ENCODE results near the gene FAT4. TPM values are rescaled to one million over a fixed set of nuclear protein-coding genes. Genes with fewer than 3 reads are reported as not detected.

Gene FAT4, protein sequence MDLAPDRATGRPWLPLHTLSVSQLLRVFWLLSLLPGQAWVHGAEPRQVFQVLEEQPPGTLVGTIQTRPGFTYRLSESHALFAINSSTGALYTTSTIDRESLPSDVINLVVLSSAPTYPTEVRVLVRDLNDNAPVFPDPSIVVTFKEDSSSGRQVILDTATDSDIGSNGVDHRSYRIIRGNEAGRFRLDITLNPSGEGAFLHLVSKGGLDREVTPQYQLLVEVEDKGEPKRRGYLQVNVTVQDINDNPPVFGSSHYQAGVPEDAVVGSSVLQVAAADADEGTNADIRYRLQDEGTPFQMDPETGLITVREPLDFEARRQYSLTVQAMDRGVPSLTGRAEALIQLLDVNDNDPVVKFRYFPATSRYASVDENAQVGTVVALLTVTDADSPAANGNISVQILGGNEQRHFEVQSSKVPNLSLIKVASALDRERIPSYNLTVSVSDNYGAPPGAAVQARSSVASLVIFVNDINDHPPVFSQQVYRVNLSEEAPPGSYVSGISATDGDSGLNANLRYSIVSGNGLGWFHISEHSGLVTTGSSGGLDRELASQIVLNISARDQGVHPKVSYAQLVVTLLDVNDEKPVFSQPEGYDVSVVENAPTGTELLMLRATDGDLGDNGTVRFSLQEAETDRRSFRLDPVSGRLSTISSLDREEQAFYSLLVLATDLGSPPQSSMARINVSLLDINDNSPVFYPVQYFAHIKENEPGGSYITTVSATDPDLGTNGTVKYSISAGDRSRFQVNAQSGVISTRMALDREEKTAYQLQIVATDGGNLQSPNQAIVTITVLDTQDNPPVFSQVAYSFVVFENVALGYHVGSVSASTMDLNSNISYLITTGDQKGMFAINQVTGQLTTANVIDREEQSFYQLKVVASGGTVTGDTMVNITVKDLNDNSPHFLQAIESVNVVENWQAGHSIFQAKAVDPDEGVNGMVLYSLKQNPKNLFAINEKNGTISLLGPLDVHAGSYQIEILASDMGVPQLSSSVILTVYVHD (N-terminal part only)
- total RNA-seq = 100 to 1,000 TPM in 1 of 4 donors, 10 to 100 TPM in 3; 12.6 to 112 (median 20.4) TPM

DNA sequence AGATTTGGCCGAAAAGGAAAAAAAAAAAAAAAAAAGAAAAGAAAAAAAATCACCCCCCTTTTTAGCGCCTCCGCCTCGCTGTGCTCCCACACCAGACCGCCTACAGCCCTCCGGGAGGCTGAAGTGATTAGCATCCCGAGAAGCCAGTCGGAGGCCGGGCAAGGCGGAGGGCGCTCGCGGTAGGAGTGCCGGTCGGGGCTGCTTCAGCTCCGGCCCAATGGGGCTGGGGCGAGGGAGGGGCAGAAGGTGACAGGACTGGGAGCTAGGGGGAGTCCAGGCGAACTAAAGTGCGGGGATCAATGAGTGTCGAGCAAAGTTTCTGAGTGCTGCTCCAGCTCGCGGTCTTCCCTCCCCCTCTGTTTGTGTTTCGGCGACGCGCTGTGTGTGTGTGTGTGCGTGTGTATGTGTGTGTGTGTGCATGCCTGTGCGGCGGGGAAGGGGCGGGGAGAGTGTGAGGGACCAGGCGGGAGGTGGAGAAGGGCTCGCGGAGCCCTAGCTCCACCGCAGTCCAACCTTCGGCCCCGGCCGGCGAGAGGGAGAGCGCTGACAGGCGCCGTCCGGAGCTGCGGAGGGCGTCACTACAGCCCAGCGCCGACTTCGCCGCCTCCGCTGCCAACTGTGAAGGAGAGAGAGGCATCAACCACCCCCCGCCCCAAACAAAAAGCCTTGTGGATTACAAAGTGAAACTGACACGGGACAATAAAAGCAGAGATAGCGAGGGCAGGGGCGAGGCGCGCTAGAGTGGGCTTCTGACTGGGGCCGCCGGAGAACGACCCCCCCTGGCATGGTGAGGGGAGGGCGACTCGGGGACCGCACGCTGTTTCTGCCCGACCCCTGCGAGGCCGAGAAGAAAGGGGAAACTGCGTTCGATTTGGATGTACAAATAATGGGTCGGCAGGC lies at the start of gene FAT4:
Gene FAT4, plus strand, starts transcription at position 280 of the 900 bp plus-strand sequence. CDS start 1,457 bp downstream, outside the sequence.
- H3K27ac ChIP-seq = peak within 1 kb of the TSS; percentile 90 to 93
- intact Hi-C loops (cut with DNase I; ENCODE audit: low total_unique reads) = no loop called here
- no peaks in the 10 kb centered on the region for H3K9me3 ChIP-seq
- H3K36me3 ChIP-seq = no peaks in the 10 kb centered on the region
- peak; percentile 79 to 83 for TF ChIP-seq POLR2A (IDR thresholded peaks at IDR 0.05)
- TF ChIP-seq, protein P1, sequence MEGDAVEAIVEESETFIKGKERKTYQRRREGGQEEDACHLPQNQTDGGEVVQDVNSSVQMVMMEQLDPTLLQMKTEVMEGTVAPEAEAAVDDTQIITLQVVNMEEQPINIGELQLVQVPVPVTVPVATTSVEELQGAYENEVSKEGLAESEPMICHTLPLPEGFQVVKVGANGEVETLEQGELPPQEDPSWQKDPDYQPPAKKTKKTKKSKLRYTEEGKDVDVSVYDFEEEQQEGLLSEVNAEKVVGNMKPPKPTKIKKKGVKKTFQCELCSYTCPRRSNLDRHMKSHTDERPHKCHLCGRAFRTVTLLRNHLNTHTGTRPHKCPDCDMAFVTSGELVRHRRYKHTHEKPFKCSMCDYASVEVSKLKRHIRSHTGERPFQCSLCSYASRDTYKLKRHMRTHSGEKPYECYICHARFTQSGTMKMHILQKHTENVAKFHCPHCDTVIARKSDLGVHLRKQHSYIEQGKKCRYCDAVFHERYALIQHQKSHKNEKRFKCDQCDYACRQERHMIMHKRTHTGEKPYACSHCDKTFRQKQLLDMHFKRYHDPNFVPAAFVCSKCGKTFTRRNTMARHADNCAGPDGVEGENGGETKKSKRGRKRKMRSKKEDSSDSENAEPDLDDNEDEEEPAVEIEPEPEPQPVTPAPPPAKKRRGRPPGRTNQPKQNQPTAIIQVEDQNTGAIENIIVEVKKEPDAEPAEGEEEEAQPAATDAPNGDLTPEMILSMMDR (IDR thresholded peaks at IDR 0.05) = peak in 3 of 4 experiments; percentile 18 to 31 (median 22)
- DNase-seq = peak; percentile 95
- no peaks in the 10 kb centered on the region for H3K27me3 ChIP-seq
- H3K4me3 ChIP-seq = peak within 1 kb of the TSS; percentile 82 to 86
- H3K4me1 ChIP-seq = no peaks in the 10 kb centered on the region

DNA sequence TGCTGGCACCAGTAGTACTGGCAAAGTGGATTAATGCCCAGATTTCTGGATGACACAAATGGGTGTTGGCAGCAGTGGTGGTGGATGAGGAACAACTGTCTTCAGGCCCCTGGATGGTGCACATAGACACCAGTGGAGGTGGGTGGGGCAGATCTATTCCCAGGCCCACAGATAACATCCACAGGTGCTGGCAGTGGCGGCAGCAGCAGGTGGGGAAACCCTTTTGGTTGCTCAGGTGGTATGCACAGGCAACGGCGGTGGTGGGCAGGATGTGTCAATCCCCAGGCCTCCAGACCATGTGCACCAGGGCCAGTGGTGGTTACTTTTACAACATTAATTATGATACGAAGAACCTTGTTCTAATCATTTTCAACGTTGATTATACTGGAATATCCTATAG lies 48.9 kb upstream of the FAT4 start:
- Histone ChIP-seq H3K4me3 (no peak overlapping the region), H3K27me3 (no peaks in the 10 kb centered on the region), H3K4me1 (no peaks in the 10 kb centered on the region), H3K9me3 (no peaks in the 10 kb centered on the region), H3K27ac (no peak overlapping the region), H3K36me3 (no peaks in the 10 kb centered on the region)
- TF ChIP-seq, protein P1 (IDR thresholded peaks at IDR 0.05) = no peak
- TF ChIP-seq POLR2A (IDR thresholded peaks at IDR 0.05) = no peak
- no peak for DNase-seq
- intact Hi-C loops (cut with DNase I; ENCODE audit: low total_unique reads) = no loop called here

DNA sequence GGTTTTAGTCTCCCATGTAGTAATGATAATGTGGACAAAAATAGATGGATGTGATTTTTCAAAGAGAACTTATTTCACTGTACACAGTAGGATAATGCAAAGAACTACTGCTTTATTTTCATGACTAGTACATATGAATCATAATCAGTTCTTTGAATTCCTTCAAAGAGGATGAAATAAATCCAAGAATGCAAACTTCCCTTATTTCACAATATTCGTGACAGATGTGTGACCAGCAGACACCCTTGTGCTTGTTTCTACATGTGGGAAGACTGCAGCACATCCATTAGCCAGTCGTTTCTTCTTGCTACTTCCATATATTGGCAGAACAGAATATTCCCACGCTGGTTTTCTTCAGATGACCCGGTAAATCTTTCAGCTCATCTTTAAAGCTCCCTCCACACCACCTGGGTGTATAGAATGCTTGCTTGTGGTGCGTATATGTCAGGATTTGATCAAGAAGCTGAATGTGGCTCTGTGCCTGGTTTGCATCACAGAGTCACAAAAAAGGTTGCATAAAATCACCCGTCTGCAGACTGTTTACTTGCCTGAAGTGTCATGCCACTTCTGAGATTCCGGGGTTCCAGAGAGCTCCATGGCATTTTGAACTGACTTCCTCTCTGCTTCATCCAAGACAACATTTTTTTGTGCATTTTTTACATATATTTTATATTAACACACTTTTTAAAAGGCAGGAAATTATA lies 47.7 kb upstream of the FAT4 start:
- Histone ChIP-seq H3K4me1 (no peaks in the 10 kb centered on the region), H3K9me3 (no peaks in the 10 kb centered on the region), H3K27ac (no peak overlapping the region), H3K4me3 (no peak overlapping the region), H3K36me3 (no peaks in the 10 kb centered on the region), H3K27me3 (no peaks in the 10 kb centered on the region)
- intact Hi-C loops (cut with DNase I; ENCODE audit: low total_unique reads) = no loop called here
- no peak for TF ChIP-seq POLR2A (IDR thresholded peaks at IDR 0.05)
- TF ChIP-seq, protein P1 (IDR thresholded peaks at IDR 0.05) = no peak
- DNase-seq = no peak

DNA sequence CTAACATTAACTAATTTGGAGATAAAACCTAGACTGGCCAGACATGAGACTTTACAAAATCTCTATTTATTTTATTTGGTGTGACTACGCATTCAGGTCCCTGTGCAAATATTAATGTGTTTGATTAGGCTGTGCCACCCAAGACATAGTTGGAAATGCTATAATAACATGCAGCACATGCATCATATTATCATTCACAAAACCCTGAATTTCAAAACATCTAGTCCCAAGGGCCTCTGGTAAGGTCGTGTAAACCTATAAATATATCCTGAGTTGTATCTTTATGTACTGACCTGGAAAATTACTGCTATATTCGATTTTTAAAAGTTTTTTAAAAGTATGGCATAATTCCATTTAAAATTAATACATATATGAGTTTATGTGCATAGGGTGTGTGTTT lies 47.1 kb upstream of the FAT4 start:
- no peak for DNase-seq
- Histone ChIP-seq H3K27ac (no peak overlapping the region), H3K4me3 (no peak overlapping the region), H3K9me3 (no peaks in the 10 kb centered on the region), H3K4me1 (no peaks in the 10 kb centered on the region), H3K27me3 (no peaks in the 10 kb centered on the region), H3K36me3 (no peaks in the 10 kb centered on the region)
- intact Hi-C loops (cut with DNase I; ENCODE audit: low total_unique reads) = no loop called here
- TF ChIP-seq, protein P1 (IDR thresholded peaks at IDR 0.05) = no peak
- no peak for TF ChIP-seq POLR2A (IDR thresholded peaks at IDR 0.05)
